Measurements from ENCODE around the gene RBM42.

- TF ChIP-seq CTCF (IDR thresholded peaks at IDR 0.05) (no peak), REST (IDR thresholded peaks at IDR 0.05; ENCODE audit: insufficient read depth in 1 of 2, low read depth in 2 of 2, low read length in 1 of 2) (no peak), POLR2AphosphoS5 (IDR thresholded peaks at IDR 0.05; ENCODE audit: low read depth, low read length) (no peak)
These were observed 13.5 kb downstream of the RBM42 start for GRCh38 chr19:35642312-35642711.
